ENCODE data around the gene ASPA. TPM values are rescaled to one million over a fixed set of nuclear protein-coding genes. Genes with fewer than 3 reads are reported as not detected.
"Not testable (repeated sequence)": the region's sequence is repeated elsewhere in the genome, so short reads cannot be mapped to it uniquely, and the experiment has no call there.

ASPA gene
- total RNA-seq, 2 experiments from 2014 or later = not detected

DNA sequence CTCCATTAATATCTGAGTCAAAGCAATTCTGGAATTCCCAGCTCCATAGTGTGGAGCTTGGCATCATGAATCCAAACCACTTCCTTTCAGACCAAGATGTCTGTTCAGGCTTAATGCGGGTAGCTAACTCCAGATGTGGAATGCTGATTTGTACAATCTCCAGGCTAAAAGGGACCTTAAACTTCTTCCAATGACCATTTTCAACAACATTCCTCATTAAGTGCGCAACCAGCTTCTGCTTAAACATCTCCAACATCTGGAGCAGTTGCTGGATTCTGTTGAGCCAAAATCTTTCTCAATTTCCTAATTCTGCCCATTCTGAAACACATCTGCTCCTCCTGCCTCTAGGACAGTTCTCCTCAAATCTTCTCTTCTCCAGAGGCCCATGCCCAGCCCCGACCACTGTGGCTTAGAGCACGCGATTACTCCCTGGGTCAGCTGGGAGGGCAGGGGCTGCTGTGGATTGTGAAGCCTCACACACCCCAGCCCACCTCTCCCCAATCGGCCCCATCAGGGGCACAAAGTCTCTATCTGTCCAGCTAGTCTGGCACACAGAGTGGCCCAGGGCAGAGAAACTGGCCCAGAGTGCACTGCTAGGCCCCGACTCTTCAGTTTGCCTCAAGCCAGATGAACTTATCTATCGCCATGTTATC lies 36.2 kb downstream of the ASPA start:
- no peak overlapping the region for H3K4me3 Mint-ChIP-seq
- H3K36me3 Mint-ChIP-seq (ENCODE audit: low read depth) = peaks cover 2% of the 10 kb centered on the region
- no peak overlapping the region for H3K27ac Mint-ChIP-seq
- DNase-seq (no peak), ATAC-seq (no peak)
- POLR2A ChIA-PET = no interaction called here
- CTCF ChIA-PET = no interaction called here
- H3K9me3 Mint-ChIP-seq (ENCODE audit: low read depth) = peaks cover 3% of the 10 kb centered on the region
- H3K4me1 Mint-ChIP-seq = no peaks in the 10 kb centered on the region
- intact Hi-C loops (cut with DNase I, micrococcal nuclease) = no loop called here
- no peaks in the 10 kb centered on the region for H3K27me3 Mint-ChIP-seq

DNA sequence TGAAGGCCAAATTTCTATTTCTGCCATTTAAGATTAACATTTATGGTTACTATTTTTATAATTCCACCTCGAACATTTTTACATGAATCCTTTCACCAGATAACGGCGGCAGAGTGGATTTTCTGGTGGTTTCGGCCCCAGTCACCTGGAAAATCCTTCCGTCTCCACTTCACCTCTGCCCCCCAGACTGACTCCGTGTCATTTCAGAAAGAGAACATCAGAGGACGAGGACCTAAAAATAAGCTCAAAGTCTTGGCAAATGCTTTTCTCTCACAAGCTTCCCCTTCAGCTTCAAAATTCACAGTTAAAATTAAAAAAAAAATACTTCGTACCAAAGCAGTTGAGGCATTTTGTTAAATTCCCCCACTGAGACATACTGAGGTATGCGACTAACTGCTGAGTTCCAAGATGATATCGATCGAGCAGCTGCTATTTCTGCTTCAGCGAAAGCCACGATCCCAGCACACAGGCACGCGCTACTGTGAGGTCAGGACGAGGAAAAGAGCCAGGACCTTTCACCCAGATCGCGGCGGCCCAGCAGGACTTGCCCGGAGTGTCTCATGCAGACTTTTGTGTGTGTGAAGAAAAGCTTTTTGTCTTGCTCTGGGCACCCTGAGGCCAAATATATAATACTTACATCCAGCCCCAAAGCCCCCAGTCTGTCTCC lies 36.8 kb downstream of the ASPA start:
- Mint-ChIP-seq H3K27me3 (no peaks in the 10 kb centered on the region), H3K4me3 (peak overlapping the region; percentile 60), H3K4me1 (no peaks in the 10 kb centered on the region), H3K27ac (no peak overlapping the region), H3K36me3 (ENCODE audit: low read depth) (peaks cover 2% of the 10 kb centered on the region), H3K9me3 (ENCODE audit: low read depth) (peaks cover 3% of the 10 kb centered on the region)
- ATAC-seq (no peak), DNase-seq (no peak)
- intact Hi-C loops (cut with DNase I, micrococcal nuclease) = no loop called here
- POLR2A ChIA-PET = no interaction called here
- CTCF ChIA-PET = no interaction called here

DNA sequence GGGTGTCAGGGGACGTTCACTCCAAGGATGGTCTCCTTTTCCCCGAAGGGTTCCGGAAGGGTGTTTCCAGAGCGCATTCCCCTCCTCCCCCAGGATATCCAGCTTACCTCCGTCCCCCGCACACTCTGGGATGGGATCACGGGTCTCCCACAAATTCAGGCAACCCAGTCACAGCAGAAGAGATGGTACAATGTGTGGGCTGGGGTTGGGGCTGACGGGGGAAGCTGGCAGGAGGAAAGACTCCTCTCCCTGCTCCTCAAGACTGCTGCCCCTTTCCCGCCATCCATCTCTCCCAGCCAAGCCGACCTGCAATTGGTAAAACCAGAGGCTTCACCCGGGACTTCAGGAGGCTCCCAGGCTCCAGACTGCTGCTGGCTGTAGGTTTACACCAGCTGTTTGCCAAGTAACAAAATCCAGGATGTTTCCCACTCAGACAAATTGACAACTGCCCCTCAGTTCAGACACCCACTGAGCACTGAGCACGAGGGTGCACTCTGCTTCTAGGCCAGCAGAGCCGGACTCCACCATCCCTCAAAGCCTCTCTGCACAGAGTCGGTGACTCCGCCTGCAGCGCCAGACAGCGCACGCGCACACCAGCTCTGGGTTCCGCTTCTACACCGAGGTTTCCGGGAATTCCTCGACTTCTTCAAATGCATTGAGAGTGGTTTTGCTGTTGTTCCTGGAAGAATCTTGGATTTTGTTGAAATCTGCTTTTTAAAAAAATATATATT lies 37.7 kb downstream of the ASPA start:
- Mint-ChIP-seq H3K9me3 (ENCODE audit: low read depth) (peaks cover 3% of the 10 kb centered on the region), H3K4me1 (no peaks in the 10 kb centered on the region), H3K36me3 (ENCODE audit: low read depth) (peaks cover 2% of the 10 kb centered on the region), H3K27ac (no peak overlapping the region), H3K27me3 (no peaks in the 10 kb centered on the region), H3K4me3 (peak overlapping the region; percentile 60)
- ATAC-seq = peak; percentile 61
- ChIA-PET CTCF (no interaction called here), POLR2A (no interaction called here)
- intact Hi-C loops (cut with DNase I, micrococcal nuclease) = no loop called here
- DNase-seq = peak; percentile 32

DNA sequence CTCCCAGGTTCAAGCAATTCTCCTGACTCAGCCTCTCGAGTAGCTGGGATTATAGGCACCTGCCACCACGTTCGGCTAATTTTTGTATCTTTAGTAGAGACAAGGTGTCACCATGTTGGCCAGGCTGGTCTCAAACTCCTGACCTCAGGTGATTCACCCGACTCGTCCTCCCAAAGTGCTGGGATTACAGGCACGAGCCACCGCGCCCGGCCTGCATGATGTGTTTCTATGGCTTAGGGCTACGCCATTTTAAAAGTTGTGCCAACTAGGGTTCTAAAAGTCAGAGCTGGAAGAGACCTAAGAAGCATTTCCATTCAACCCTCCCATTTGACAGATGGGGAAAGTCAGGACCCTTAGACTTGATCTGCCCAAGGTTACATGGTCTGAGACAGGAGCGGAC lies 38.4 kb downstream of the ASPA start:
- ATAC-seq; intact Hi-C loops (cut with DNase I, micrococcal nuclease); H3K4me1 Mint-ChIP-seq; H3K36me3 Mint-ChIP-seq (ENCODE audit: low read depth); H3K4me3 Mint-ChIP-seq; POLR2A ChIA-PET; H3K27ac Mint-ChIP-seq; H3K27me3 Mint-ChIP-seq; H3K9me3 Mint-ChIP-seq (ENCODE audit: low read depth); DNase-seq: not testable (repeated sequence)
- CTCF ChIA-PET = interaction anchor here (0.6 kb wide), 1 partner anchor 46 kb away, joined by 5 read pairs; no protein-coding TSS in a partner anchor

DNA sequence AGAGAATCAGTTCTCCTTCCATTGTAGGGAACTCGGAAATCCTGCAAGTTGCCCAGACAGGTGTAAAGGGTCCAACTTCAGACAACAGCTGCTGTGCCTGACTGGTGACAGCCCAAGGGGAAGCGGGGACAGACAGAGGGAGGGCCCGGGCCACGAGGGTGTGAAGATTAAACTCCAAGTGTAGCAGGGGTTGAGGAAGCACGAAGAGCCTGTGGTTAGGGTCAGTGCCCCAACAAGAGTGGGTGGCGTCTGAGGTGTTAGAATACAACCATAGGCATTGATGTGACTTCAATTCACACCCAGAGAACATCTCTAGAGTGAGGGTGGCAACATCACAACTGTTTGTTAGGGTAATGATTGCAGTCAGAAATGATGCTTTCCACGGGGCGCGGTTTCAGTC lies 39.1 kb downstream of the ASPA start:
- no peaks in the 10 kb centered on the region for H3K9me3 Mint-ChIP-seq (ENCODE audit: low read depth)
- ChIA-PET POLR2A (no interaction called here), CTCF (no interaction called here)
- no peak overlapping the region for H3K4me3 Mint-ChIP-seq
- H3K36me3 Mint-ChIP-seq (ENCODE audit: low read depth) = no peaks in the 10 kb centered on the region
- intact Hi-C loops (cut with DNase I, micrococcal nuclease) = no loop called here
- ATAC-seq (no peak), DNase-seq (no peak)
- no peak overlapping the region for H3K27ac Mint-ChIP-seq
- H3K4me1 Mint-ChIP-seq = no peaks in the 10 kb centered on the region
- no peaks in the 10 kb centered on the region for H3K27me3 Mint-ChIP-seq

DNA sequence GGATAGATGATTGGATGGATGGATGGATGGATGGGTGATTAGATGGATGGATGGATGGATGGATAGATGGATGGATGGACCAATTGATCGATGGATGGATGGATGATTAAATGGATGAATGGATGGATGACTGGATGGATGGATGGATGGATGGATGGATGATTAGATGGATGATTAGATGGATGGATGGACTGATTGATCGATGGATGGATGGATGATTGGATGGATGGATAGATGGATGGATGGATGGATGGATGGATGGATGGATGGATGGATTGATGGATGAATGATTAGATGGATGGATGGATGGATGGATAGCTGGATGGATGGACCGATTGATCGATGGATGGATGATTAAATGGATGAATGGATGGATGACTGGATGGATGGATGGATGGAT lies 43.7 kb downstream of the ASPA start:
- not testable (repeated sequence) for H3K4me1 Mint-ChIP-seq

DNA sequence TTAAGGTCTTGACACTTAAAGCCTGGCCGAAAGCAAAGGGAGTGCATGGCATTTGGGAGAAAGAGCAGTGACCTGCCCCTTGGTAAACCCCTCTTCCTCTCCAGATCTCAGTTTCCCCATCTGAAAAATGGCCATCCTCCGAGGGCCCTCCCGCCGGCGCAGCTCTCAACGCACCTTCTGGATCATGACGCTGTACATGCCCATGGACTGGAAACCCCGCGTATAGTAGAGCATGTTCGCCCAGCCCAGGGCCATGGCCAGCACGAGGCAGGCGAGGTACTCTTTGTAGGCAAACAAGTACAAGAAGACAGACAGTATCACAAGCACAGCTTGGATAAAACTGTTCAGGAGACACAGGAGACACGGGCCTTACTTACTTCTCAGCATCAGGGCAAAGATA lies 48.2 kb downstream of the ASPA start:
- no peak overlapping the region for H3K27ac Mint-ChIP-seq
- CTCF ChIA-PET = no interaction called here
- no peaks in the 10 kb centered on the region for H3K27me3 Mint-ChIP-seq
- H3K36me3 Mint-ChIP-seq (ENCODE audit: low read depth) = no peaks in the 10 kb centered on the region
- ATAC-seq (no peak), DNase-seq (no peak)
- no peaks in the 10 kb centered on the region for H3K9me3 Mint-ChIP-seq (ENCODE audit: low read depth)
- intact Hi-C loops (cut with DNase I, micrococcal nuclease) = no loop called here
- H3K4me3 Mint-ChIP-seq = no peak overlapping the region
- no peaks in the 10 kb centered on the region for H3K4me1 Mint-ChIP-seq
- POLR2A ChIA-PET = no interaction called here

More for the DNA sequence above, 43.7 kb downstream of the ASPA start:
- DNase-seq; H3K27ac Mint-ChIP-seq; H3K36me3 Mint-ChIP-seq (ENCODE audit: low read depth); POLR2A ChIA-PET; H3K27me3 Mint-ChIP-seq; intact Hi-C loops (cut with DNase I, micrococcal nuclease); CTCF ChIA-PET; H3K4me3 Mint-ChIP-seq; ATAC-seq; H3K9me3 Mint-ChIP-seq (ENCODE audit: low read depth): not testable (repeated sequence)

DNA sequence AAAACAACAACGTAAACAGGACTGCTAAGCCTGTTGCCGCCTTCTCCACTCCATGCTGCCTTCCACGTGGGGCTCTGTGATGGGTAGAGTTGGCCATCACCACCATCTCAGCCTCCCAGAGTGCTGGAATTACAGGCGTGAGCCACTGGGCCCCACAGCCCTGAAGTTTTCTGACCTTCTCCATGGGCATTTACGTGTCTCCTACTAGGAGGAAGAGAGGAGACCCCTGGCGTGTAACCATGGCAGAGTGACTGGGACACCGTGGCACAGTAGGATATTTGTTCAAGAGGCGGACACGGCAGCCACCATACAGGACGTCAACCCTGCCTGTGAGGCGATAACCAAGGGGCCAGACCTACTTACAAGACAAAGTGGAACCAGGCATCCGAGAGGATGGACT lies 50.7 kb downstream of the ASPA start:
- intact Hi-C loops (cut with DNase I, micrococcal nuclease) = no loop called here

DNA sequence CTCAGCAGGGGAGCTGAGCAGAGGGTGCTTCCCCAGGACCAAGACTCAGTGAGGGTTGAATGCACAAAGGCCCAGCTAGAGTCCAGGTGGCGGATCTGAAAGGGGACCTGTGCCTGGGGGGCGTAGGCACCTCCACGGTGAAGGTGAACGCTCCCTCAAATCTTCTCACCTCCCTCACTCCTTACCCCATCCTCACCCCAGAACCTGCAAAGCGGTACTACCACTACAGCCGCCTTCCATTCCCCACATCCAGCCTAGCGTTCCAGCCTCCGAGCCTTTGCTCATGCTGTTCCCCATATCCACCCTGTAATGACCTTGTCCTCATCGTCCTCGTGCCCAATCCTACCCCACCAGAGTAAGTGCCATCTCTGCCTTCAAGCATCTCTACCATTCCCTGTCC lies 51.2 kb downstream of the ASPA start:
- ChIA-PET CTCF (no interaction called here), POLR2A (no interaction called here)
- Mint-ChIP-seq H3K4me3 (no peak overlapping the region), H3K36me3 (ENCODE audit: low read depth) (no peaks in the 10 kb centered on the region), H3K27ac (no peak overlapping the region), H3K9me3 (ENCODE audit: low read depth) (no peaks in the 10 kb centered on the region), H3K27me3 (no peaks in the 10 kb centered on the region), H3K4me1 (no peaks in the 10 kb centered on the region)
- intact Hi-C loops (cut with DNase I, micrococcal nuclease) = no loop called here
- DNase-seq (no peak), ATAC-seq (no peak)

More for the DNA sequence above, 50.7 kb downstream of the ASPA start:
- ChIA-PET CTCF (no interaction called here), POLR2A (no interaction called here)
- H3K27me3 Mint-ChIP-seq = no peaks in the 10 kb centered on the region
- H3K27ac Mint-ChIP-seq = no peak overlapping the region
- no peaks in the 10 kb centered on the region for H3K9me3 Mint-ChIP-seq (ENCODE audit: low read depth)
- H3K4me1 Mint-ChIP-seq = no peaks in the 10 kb centered on the region
- H3K4me3 Mint-ChIP-seq = no peak overlapping the region
- DNase-seq (no peak), ATAC-seq (no peak)
- H3K36me3 Mint-ChIP-seq (ENCODE audit: low read depth) = no peaks in the 10 kb centered on the region

DNA sequence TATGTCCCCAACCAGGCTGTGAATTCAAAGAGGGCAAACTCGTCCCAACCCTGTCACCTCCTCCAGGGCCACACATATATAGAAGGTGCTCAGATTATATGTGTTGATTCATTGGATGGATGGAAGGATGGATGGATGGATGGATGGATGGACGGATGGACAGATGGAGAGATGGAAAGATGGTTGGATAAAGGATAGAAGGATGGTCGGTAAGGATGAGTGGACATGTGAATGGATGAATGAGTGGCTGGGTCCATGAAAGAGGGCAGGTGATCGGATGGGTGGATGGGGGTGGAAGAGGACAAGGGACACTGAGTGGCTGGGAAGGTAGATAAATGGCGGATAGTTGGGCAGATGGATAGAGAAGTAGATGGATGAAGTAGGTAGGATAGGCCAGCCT lies 51.7 kb downstream of the ASPA start:
- ChIA-PET CTCF (no interaction called here), POLR2A (no interaction called here)
- DNase-seq (no peak), ATAC-seq (no peak)
- Mint-ChIP-seq H3K9me3 (ENCODE audit: low read depth) (no peaks in the 10 kb centered on the region), H3K4me1 (no peaks in the 10 kb centered on the region), H3K36me3 (ENCODE audit: low read depth) (no peaks in the 10 kb centered on the region), H3K27ac (no peak overlapping the region), H3K4me3 (no peak overlapping the region), H3K27me3 (no peaks in the 10 kb centered on the region)
- intact Hi-C loops (cut with DNase I, micrococcal nuclease) = no loop called here

DNA sequence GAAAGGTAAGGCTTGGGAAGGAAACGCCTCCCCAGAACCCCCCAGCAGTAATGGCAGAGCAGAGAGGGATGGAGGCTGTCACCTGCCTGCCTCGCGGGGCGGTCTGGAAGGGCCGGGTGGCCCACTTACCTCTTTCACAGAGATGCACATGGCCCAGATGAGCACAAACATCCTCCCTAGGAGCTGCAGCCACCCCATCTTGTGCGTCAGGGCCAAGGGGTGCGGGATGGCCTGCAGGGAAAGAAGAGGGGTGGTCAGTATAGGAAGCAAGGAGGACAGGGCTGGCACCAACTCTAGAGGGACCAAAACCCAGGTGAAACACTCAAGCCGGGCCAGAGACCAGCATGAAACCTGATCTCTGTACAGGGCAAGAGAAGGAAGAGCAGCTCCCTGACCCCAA lies 52.1 kb downstream of the ASPA start:
- ChIA-PET CTCF (no interaction called here), POLR2A (no interaction called here)
- no peaks in the 10 kb centered on the region for H3K4me1 Mint-ChIP-seq
- intact Hi-C loops (cut with DNase I, micrococcal nuclease) = no loop called here
- ATAC-seq (no peak), DNase-seq (no peak)
- H3K4me3 Mint-ChIP-seq = no peak overlapping the region
- H3K27ac Mint-ChIP-seq = no peak overlapping the region
- H3K27me3 Mint-ChIP-seq = no peaks in the 10 kb centered on the region
- no peaks in the 10 kb centered on the region for H3K9me3 Mint-ChIP-seq (ENCODE audit: low read depth)
- H3K36me3 Mint-ChIP-seq (ENCODE audit: low read depth) = no peaks in the 10 kb centered on the region

DNA sequence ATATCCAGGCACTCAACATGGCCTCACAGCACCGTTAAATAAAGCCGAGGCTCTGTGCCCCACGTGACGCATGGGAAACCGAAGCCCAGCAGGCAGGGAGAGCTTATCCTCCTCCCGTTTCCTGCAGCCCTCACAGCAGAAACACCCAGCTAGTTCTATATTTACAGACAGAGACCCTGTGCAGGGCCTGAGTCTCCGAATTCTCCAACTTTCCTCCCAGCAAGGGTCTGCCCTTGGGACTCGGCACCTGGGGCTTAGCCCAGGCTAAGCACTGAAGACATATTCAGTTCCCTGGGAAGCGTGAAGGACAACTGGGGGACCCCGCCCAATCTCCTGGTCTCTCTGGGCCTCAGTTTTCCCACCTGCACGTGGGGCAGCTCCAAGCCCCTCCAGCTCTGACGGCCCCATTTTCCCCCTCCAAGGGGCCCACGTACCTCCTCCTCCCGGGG lies 52.6 kb downstream of the ASPA start:
- no peak for DNase-seq
- H3K36me3 Mint-ChIP-seq (ENCODE audit: low read depth) = no peaks in the 10 kb centered on the region
- H3K4me3 Mint-ChIP-seq = no peak overlapping the region
- ChIA-PET POLR2A (no interaction called here), CTCF (no interaction called here)
- no peaks in the 10 kb centered on the region for H3K27me3 Mint-ChIP-seq
- no peak overlapping the region for H3K27ac Mint-ChIP-seq
- ATAC-seq = no peak
- intact Hi-C loops (cut with DNase I, micrococcal nuclease) = no loop called here
- no peaks in the 10 kb centered on the region for H3K4me1 Mint-ChIP-seq
- no peaks in the 10 kb centered on the region for H3K9me3 Mint-ChIP-seq (ENCODE audit: low read depth)
